ENCODE data around the gene GIMAP2.

DNA sequence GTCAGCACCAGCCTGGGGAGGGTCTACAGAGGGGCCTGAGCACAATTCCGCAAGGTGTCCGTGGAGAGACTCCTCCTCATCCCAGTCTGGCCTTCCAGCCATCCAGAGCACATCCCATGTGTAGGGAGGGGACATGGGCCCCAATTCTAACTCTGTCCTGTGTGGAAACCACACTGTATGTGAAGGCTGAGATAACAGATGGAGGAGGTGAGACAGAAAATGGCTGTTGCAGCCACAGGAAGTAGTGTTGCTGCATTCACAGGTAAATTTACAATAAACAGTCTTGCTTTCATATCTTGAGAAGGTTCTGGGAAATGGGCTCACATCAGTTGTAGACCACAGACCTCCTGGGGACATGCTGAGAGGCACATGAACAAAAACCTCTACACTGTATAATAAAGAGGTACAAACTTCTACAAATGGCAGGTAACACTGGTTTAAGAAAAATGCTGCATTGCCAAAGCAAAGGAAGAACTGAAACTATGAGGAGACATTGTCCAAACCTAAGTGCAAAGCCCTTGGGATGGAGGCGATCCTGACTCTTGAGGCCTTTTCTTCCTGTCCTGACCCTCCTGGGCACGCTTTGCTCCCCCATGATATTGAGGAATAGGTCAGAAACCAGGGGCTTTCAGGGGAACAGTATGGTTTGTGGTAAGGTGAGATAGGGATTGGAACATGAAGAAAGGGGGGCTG lies 21.6 kb upstream of the GIMAP2 start:
- TF ChIP-seq POLR2A (IDR thresholded peaks at IDR 0.05; ENCODE audit: low read depth, low read length) (no peak), POLR2AphosphoS5 (IDR thresholded peaks at IDR 0.05; ENCODE audit: low read depth, low read length) (no peak)
